Left ventricle myocardium superior (tissue), 1 donor: Measurements from ENCODE around the gene IFNA4. TPM values are rescaled to one million over a fixed set of nuclear protein-coding genes. Genes with fewer than 3 reads are reported as not detected.
"Not testable (repeated sequence)": the region's sequence is repeated elsewhere in the genome, so short reads cannot be mapped to it uniquely, and the experiment has no call there.

Experiments
- ATAC-seq: fragments of 200-7000 bp; cut with Tn5 transposase; one replicate; pipeline ENCODE4 v1.9.1; 2020; ENCODE audit warnings: mild to moderate bottlenecking, moderate library complexity
- DNase-seq: peaks from one replicate; pipeline ENCODE4 v3.0.0-alpha.2; 2020
- intact Hi-C: fragments of 100-400 bp; cut with micrococcal nuclease; formaldehyde crosslinking; loops from one replicate; pipeline ENCODE4 v1.11.0; 2022
- long read RNA-seq: library from polyadenylated mRNA; unstranded; transcript quantifications from one replicate; pipeline ENCODE4 v2.0.0, GENCODE V29; 2021
- total RNA-seq: library from RNA; stranded (reverse); fragmentation: NEBNext Ultra II Directional; extraction: Animal tissue kit (Norgen Biotek cat#: 25700); gene quantifications from one replicate; pipeline ENCODE4 v1.2.1, GENCODE V29; 2021
- donor health status: DM: no; HTN: yes; CAD: no; lungs with severe emphysema.

The IFNA4 gene
- total RNA-seq: not detected
- long read RNA-seq: 0 reads

GRCh38 chr9:21187487-21187886 lies at the start of gene IFNA4:
IFNA4 (minus strand) TSS chr9:21187587; CDS start chr9:21187531, 56 bp downstream.
- ATAC-seq, intact Hi-C loops: not testable (repeated sequence)

GRCh38 chr9:21236360-21236714 lies 49.0 kb upstream of the IFNA4 start:
- intact Hi-C loops, ATAC-seq: not testable (repeated sequence)

More at GRCh38 chr9:21187487-21187886, at the start of gene IFNA4:
- DNase-seq: not testable (repeated sequence)

GRCh38 chr9:21235468-21236359 lies 48.3 kb upstream of the IFNA4 start:
- peak; percentile 60 for ATAC-seq
- intact Hi-C loops, DNase-seq: not testable (repeated sequence)

More at GRCh38 chr9:21236360-21236714, 49.0 kb upstream of the IFNA4 start:
- DNase-seq: not testable (repeated sequence)

GRCh38 chr9:21234153-21234687 lies 46.8 kb upstream of the IFNA4 start:
- intact Hi-C loops: no loop called here
- ATAC-seq (no peak), DNase-seq (no peak)

GRCh38 chr9:21233258-21233657 lies 45.9 kb upstream of the IFNA4 start:
- ATAC-seq: no peak
- intact Hi-C loops: no loop called here
- DNase-seq: no peak

GRCh38 chr9:21228122-21228521 lies 40.7 kb upstream of the IFNA4 start, which contains the start of gene IFNA17:
IFNA17 (minus strand) TSS chr9:21228222; CDS start chr9:21228173, 49 bp downstream.
- intact Hi-C loops: no loop called here
- ATAC-seq (no peak), DNase-seq (no peak)

GRCh38 chr9:21217211-21217610 lies 29.8 kb upstream of the IFNA4 start, which contains the start of gene IFNA16:
IFNA16 (minus strand) TSS chr9:21217311; CDS start chr9:21217305, 6 bp downstream.
- DNase-seq, intact Hi-C loops, ATAC-seq: not testable (repeated sequence)

GRCh38 chr9:21213411-21214326 lies 26.3 kb upstream of the IFNA4 start:
- ATAC-seq, intact Hi-C loops, DNase-seq: not testable (repeated sequence)

GRCh38 chr9:21212160-21212559 lies 24.8 kb upstream of the IFNA4 start:
- ATAC-seq, intact Hi-C loops, DNase-seq: not testable (repeated sequence)

GRCh38 chr9:21210782-21211181 lies 23.4 kb upstream of the IFNA4 start:
- intact Hi-C loops: not testable (repeated sequence)

GRCh38 chr9:21210311-21210710 lies 22.9 kb upstream of the IFNA4 start:
- DNase-seq: no peak
- no peak for ATAC-seq
- intact Hi-C loops: no loop called here

More at GRCh38 chr9:21210782-21211181, 23.4 kb upstream of the IFNA4 start:
- not testable (repeated sequence) for ATAC-seq, DNase-seq

GRCh38 chr9:21207043-21207442 lies 19.7 kb upstream of the IFNA4 start, which contains the start of gene IFNA10:
IFNA10 (minus strand) TSS chr9:21207143; CDS start chr9:21207097, 46 bp downstream.
- DNase-seq: not testable (repeated sequence)

GRCh38 chr9:21205204-21205603 lies 17.8 kb upstream of the IFNA4 start:
- DNase-seq: no peak
- ATAC-seq: no peak
- intact Hi-C loops: no loop called here

More at GRCh38 chr9:21207043-21207442, 19.7 kb upstream of the IFNA4 start, which contains the start of gene IFNA10:
- intact Hi-C loops, ATAC-seq: not testable (repeated sequence)

- intact Hi-C loops, ATAC-seq, DNase-seq: not testable (repeated sequence)
Measured at GRCh38 chr9:21202105-21202504, 14.7 kb upstream of the IFNA4 start, which contains the start of gene IFNA7. IFNA7 (minus strand) TSS chr9:21202205; CDS start chr9:21202165, 40 bp downstream.

- intact Hi-C loops, DNase-seq: not testable (repeated sequence)
- peak; percentile 73 for ATAC-seq
Measured at GRCh38 chr9:21194867-21195776, 7.7 kb upstream of the IFNA4 start.

- peak; percentile 40 for ATAC-seq
- intact Hi-C loops, DNase-seq: not testable (repeated sequence)
Measured at GRCh38 chr9:21182810-21183736, 4.3 kb downstream of the IFNA4 start.
